Natural killer cell (primary cell): Measurements from ENCODE around the gene FAM53B. TPM values are rescaled to one million over a fixed set of nuclear protein-coding genes. Genes with fewer than 3 reads are reported as not detected.

ENCODE experiments used
- ATAC-seq, 3 donors: fragments of 150-1000 bp in 2 of 3; fragments of 200-7000 bp in 1 of 3; cut with Tn5 transposase; 1 replicate in 1 of 3; 2 replicates in 2 of 3; pipeline ENCODE4 v1.10.0; 2021; ENCODE audit warnings: mild to moderate bottlenecking in 2 of 3, moderate library complexity in 2 of 3
- DNase-seq, 2 donors: peaks; one replicate each; pipeline versions ENCODE4 v3.0.0 to v3.0.0-alpha.2; 2013 to 2021; ENCODE audit warnings: mixed read lengths in 1 of 2
- H3K27ac ChIP-seq: one replicate; pipeline ENCODE4 v1.5.1; 2013; ENCODE audit warnings: mild to moderate bottlenecking, low read length
- H3K27me3 ChIP-seq: one replicate; pipeline ENCODE4 v1.6.1; 2013; ENCODE audit warnings: low read length; ENCODE audit not compliant: control insufficient read depth, insufficient read depth
- H3K36me3 ChIP-seq: one replicate; pipeline ENCODE4 v1.6.1; 2013; ENCODE audit warnings: low read length; ENCODE audit not compliant: control insufficient read depth, insufficient read depth
- H3K4me1 ChIP-seq: one replicate; pipeline ENCODE4 v1.6.1; 2013; ENCODE audit warnings: low read length; ENCODE audit not compliant: control insufficient read depth, insufficient read depth
- H3K4me3 ChIP-seq: one replicate; pipeline ENCODE4 v1.5.1; 2013; ENCODE audit warnings: low read length
- H3K9me3 ChIP-seq: one replicate; pipeline ENCODE4 v1.6.1; 2013; ENCODE audit warnings: low read length; ENCODE audit not compliant: control insufficient read depth, insufficient read depth
- H3K27ac Mint-ChIP-seq, 2 donors: one replicate each; pipeline ENCODE4 v1.8.0; 2022; ENCODE audit warnings: mild to moderate bottlenecking in 2 of 2, mixed read lengths in 2 of 2, moderate library complexity in 1 of 2
- H3K27me3 Mint-ChIP-seq, 2 donors: one replicate each; pipeline ENCODE4 v1.8.0; 2022; ENCODE audit warnings: low read depth in 2 of 2, mixed read lengths in 2 of 2
- H3K36me3 Mint-ChIP-seq: one replicate; pipeline ENCODE4 v1.8.0; 2022; ENCODE audit warnings: mixed read lengths
- H3K4me1 Mint-ChIP-seq, 2 donors: one replicate each; pipeline ENCODE4 v1.8.0; 2022; ENCODE audit warnings: mixed read lengths in 2 of 2
- H3K4me3 Mint-ChIP-seq: one replicate; pipeline ENCODE4 v1.8.0; 2022; ENCODE audit warnings: mild to moderate bottlenecking, moderate library complexity, mixed read lengths
- H3K9me3 Mint-ChIP-seq, 2 donors: one replicate each; pipeline ENCODE4 v1.8.0; 2022; ENCODE audit warnings: mixed read lengths in 2 of 2
- CTCF ChIP-seq: fragments of 200-600 bp; IDR thresholded peaks from one replicate; pipeline ENCODE4 v1.8.0; 2022; ENCODE audit warnings: antibody characterized with exemption
- WGBS: methylation state at CpG from one replicate; pipeline ENCODE4 v1.1.7; 2013; ENCODE audit warnings: missing lambda C conversion rate; ENCODE audit not compliant: insufficient coverage; 5-methylcytosine and 5-hydroxymethylcytosine counted together
- intact Hi-C: fragments of 100-400 bp; cut with micrococcal nuclease; formaldehyde crosslinking; loops from one replicate; pipeline ENCODE4 v1.14.2; 2022
- total RNA-seq, 4 donors: library from RNA; stranded (reverse); fragments of 120-200 nt in 1 of 4; gene quantifications; one replicate each; pipeline versions ENCODE4 v1.2.3 to v1.2.4, GENCODE V29; 2013 to 2022

Gene FAM53B
- total RNA-seq, 3 donors from 2014 or later (not counting 1 experiment from before 2014, with no cell fraction given): 77.4 to 172 (median 121) TPM

DNA sequence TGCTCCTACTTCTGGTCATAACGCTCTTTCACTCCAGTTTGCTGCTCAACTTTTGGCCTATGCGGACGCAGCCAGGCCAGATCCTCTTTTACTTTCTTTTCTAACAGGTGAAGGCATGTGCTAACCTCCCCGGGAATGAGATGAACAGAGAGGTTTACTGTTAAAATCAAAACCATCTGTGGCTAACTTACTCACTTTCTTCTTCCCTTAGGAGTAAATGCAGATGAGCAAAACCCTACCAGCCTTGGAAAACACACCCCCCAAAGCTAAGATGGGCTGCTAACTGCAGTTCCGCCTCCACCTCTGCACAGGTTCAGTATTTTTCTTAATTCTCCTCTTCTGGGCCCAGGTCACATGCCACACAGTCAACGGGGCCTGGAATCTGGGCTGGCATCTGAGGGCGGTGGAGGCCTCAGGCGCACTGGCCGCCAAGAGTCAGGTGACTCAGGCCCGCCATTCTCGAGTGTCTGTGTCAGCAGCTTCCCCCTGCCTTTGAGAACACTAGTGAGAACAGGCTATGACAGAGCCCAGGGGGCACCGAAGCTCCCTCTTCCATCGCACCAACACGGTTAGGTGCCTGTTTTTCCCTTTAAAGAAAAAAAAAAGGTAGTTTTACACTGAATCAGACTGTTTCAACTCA lies 11.1 kb downstream of the FAM53B start:
- no peaks in the 10 kb centered on the region for H3K9me3 Mint-ChIP-seq
- Histone ChIP-seq H3K36me3 (peaks cover 5% of the 10 kb centered on the region), H3K27ac (peak overlapping the region; percentile 71), H3K9me3 (no peaks in the 10 kb centered on the region), H3K4me3 (no peak overlapping the region), H3K27me3 (no peaks in the 10 kb centered on the region), H3K4me1 (peaks cover 100% of the 10 kb centered on the region)
- no peak overlapping the region for H3K4me3 Mint-ChIP-seq
- TF ChIP-seq CTCF: no peak
- peak overlapping the region; percentile 79 to 92 for H3K27ac Mint-ChIP-seq
- intact Hi-C loops: no loop called here
- WGBS: 56% methylated on average over 14 of the region's 14 CpGs
- no peaks in the 10 kb centered on the region for H3K36me3 Mint-ChIP-seq
- ATAC-seq (peak in 1 of 3 donors; percentile 36), DNase-seq (peak in 1 of 2 donors; percentile 69)
- no peaks in the 10 kb centered on the region for H3K27me3 Mint-ChIP-seq
- H3K4me1 Mint-ChIP-seq: peaks cover 78 to 100% of the 10 kb centered on the region in 2 donors

DNA sequence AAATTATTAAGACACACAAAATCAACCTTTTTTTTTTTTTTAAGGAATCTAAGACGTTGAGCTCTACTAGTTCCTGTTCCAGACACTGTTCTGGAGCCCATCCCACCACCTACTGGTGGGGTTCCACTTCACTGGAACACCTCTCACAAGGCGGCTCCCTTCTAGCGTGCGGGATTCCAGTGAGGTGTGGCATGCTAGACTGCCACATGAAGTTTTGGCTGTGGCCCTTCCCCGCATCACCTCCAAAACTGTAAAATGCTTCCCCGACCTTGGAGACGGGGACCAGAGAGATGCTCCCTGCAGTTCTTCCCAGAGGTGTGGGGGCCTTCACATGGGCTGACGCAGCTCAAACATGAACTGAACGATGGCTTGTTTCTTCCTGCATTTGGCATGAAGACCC lies 12.6 kb downstream of the FAM53B start:
- H3K4me1 Mint-ChIP-seq: peaks cover 71 to 100% of the 10 kb centered on the region in 2 donors
- H3K36me3 Mint-ChIP-seq: no peaks in the 10 kb centered on the region
- intact Hi-C loops: no loop called here
- H3K4me1 ChIP-seq: peaks cover 97% of the 10 kb centered on the region
- no peaks in the 10 kb centered on the region for H3K27me3 ChIP-seq
- TF ChIP-seq CTCF: no peak
- H3K4me3 ChIP-seq: no peak overlapping the region
- DNase-seq (no peak), ATAC-seq (no peak)
- H3K27ac ChIP-seq: peak overlapping the region; percentile 33
- H3K27me3 Mint-ChIP-seq: no peaks in the 10 kb centered on the region
- H3K9me3 ChIP-seq: no peaks in the 10 kb centered on the region
- peak overlapping the region in 1 of 2 donors; percentile 92 for H3K27ac Mint-ChIP-seq
- peaks cover 8% of the 10 kb centered on the region for H3K36me3 ChIP-seq
- WGBS: 90% methylated on average over 9 of the region's 9 CpGs
- no peaks in the 10 kb centered on the region for H3K9me3 Mint-ChIP-seq
- no peak overlapping the region for H3K4me3 Mint-ChIP-seq

DNA sequence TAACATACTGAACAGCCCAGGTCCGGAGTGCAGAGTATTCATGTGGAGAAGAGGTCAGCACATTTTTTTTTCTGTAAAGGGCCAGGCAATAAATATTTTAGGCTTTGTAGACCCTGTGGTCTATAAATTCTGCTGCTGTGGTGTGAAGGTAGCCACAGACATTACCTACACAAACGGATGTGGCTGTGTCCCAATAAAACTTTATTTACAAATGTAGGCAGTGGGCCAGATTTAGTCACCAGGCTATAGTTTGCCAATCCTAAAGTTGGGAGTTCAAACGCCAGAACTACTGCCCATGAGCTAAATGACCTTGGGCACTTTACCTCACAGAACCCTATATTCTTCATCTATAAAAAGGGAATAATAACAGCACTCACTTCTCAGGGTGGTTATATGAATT lies 13.4 kb downstream of the FAM53B start:
- H3K9me3 Mint-ChIP-seq: no peaks in the 10 kb centered on the region
- Histone ChIP-seq H3K36me3 (peaks cover 8% of the 10 kb centered on the region), H3K4me1 (peaks cover 96% of the 10 kb centered on the region), H3K9me3 (no peaks in the 10 kb centered on the region), H3K27me3 (no peaks in the 10 kb centered on the region), H3K27ac (no peak overlapping the region), H3K4me3 (no peak overlapping the region)
- ATAC-seq: no peak
- H3K4me1 Mint-ChIP-seq: peaks cover 63 to 98% of the 10 kb centered on the region in 2 donors
- TF ChIP-seq CTCF: no peak
- peak overlapping the region; percentile 25 for H3K4me3 Mint-ChIP-seq
- DNase-seq: no peak
- WGBS: 63% methylated on average over 3 of the region's 3 CpGs
- H3K36me3 Mint-ChIP-seq: no peaks in the 10 kb centered on the region
- peak overlapping the region; percentile 51 to 99 for H3K27ac Mint-ChIP-seq
- intact Hi-C loops: no loop called here
- H3K27me3 Mint-ChIP-seq: no peaks in the 10 kb centered on the region
